ENCODE data around the gene PAGR1. TPM values are rescaled to one million over a fixed set of nuclear protein-coding genes. Genes with fewer than 3 reads are reported as not detected.

PAGR1 gene
- total RNA-seq, 1 donor from 2014 or later: 12.9 TPM

- Histone ChIP-seq H3K9me3 (replicated peaks) (no peaks in the 10 kb centered on the region), H3K27ac (replicated peaks) (peak overlapping the region; percentile 100), H3K4me3 (peak overlapping the region; percentile 97), H3K4me1 (peaks cover 36% of the 10 kb centered on the region), H3K27me3 (ENCODE audit: low read depth) (no peaks in the 10 kb centered on the region), H3K36me3 (peaks cover 29% of the 10 kb centered on the region)
- intact Hi-C loops (cut with micrococcal nuclease): no loop called here
- no peak for TF ChIP-seq CTCF (IDR thresholded peaks at IDR 0.05; ENCODE audit: borderline replicate concordance)
- no peak for DNase-seq
These were observed 11.9 kb upstream of the PAGR1 start for GRCh38 chr16:29804020-29804419.

- peaks cover 29% of the 10 kb centered on the region for H3K36me3 ChIP-seq
- H3K27ac ChIP-seq (replicated peaks): peak overlapping the region; percentile 100
- no peaks in the 10 kb centered on the region for H3K27me3 ChIP-seq (ENCODE audit: low read depth)
- intact Hi-C loops (cut with micrococcal nuclease): no loop called here
- no peak for TF ChIP-seq CTCF (IDR thresholded peaks at IDR 0.05; ENCODE audit: borderline replicate concordance)
- H3K4me1 ChIP-seq: peaks cover 42% of the 10 kb centered on the region
- no peaks in the 10 kb centered on the region for H3K9me3 ChIP-seq (replicated peaks)
- H3K4me3 ChIP-seq: peak overlapping the region; percentile 97
- peak; percentile 67 for DNase-seq
These were observed 11.3 kb upstream of the PAGR1 start for GRCh38 chr16:29804455-29805231.

GRCh38 chr16:29805232-29806098, 10.5 kb upstream of the PAGR1 start:
- peak; percentile 98 for DNase-seq
- Histone ChIP-seq H3K4me1 (peaks cover 50% of the 10 kb centered on the region), H3K27ac (replicated peaks) (peak overlapping the region; percentile 100), H3K9me3 (replicated peaks) (no peaks in the 10 kb centered on the region), H3K27me3 (ENCODE audit: low read depth) (no peaks in the 10 kb centered on the region), H3K4me3 (peak overlapping the region; percentile 97), H3K36me3 (peaks cover 29% of the 10 kb centered on the region)
- TF ChIP-seq CTCF (IDR thresholded peaks at IDR 0.05; ENCODE audit: borderline replicate concordance): peak; percentile 11
- intact Hi-C loops (cut with micrococcal nuclease): no loop called here

GRCh38 chr16:29806099-29806579, 9.8 kb upstream of the PAGR1 start, which contains the start of gene MAZ:
MAZ (plus strand) TSS chr16:29806529; CDS start chr16:29806702, 173 bp downstream.
- H3K27me3 ChIP-seq (ENCODE audit: low read depth): no peaks in the 10 kb centered on the region
- no peak for DNase-seq
- no peaks in the 10 kb centered on the region for H3K9me3 ChIP-seq (replicated peaks)
- no peak for TF ChIP-seq CTCF (IDR thresholded peaks at IDR 0.05; ENCODE audit: borderline replicate concordance)
- H3K27ac ChIP-seq (replicated peaks): peak within 1 kb of the TSS; percentile 100
- H3K4me3 ChIP-seq: peak within 1 kb of the TSS; percentile 97
- peaks cover 57% of the 10 kb centered on the region for H3K4me1 ChIP-seq
- intact Hi-C loops (cut with micrococcal nuclease): no loop called here
- H3K36me3 ChIP-seq: peaks cover 24% of the 10 kb centered on the region

- Histone ChIP-seq H3K9me3 (replicated peaks) (no peaks in the 10 kb centered on the region), H3K27me3 (ENCODE audit: low read depth) (no peaks in the 10 kb centered on the region), H3K4me1 (peaks cover 63% of the 10 kb centered on the region), H3K27ac (replicated peaks) (peak overlapping the region; percentile 97), H3K4me3 (peak overlapping the region; percentile 75), H3K36me3 (peaks cover 24% of the 10 kb centered on the region)
- TF ChIP-seq CTCF (IDR thresholded peaks at IDR 0.05; ENCODE audit: borderline replicate concordance): no peak
- intact Hi-C loops (cut with micrococcal nuclease): no loop called here
- peak; percentile 63 for DNase-seq
These were observed 9.1 kb upstream of the PAGR1 start for GRCh38 chr16:29806641-29807425.
